Measurements from ENCODE around the gene LAPTM4A. TPM values are rescaled to one million over a fixed set of nuclear protein-coding genes. Genes with fewer than 3 reads are reported as not detected.
A peak's percentile ranks its signal among the peaks of the same experiment; 100 is the strongest.
"Not testable (repeated sequence)": the region's sequence is repeated elsewhere in the genome, so short reads cannot be mapped to it uniquely, and the experiment has no call there.

LAPTM4A gene
- total and polyA plus RNA-seq, 2 of the 4 experiments (the other 2 are of a cell fraction): 97.7 to 401 TPM

- ATAC-seq (ENCODE audit: low read depth); CTCF ChIA-PET; H3K4me3 ChIP-seq (ENCODE audit: insufficient read depth, low read depth, low read length); H3K27me3 ChIP-seq (ENCODE audit: control insufficient read depth, insufficient read depth, low read length); H3K14ac ChIP-seq (replicated peaks; ENCODE audit: low read depth, low read length); H3K9me3 ChIP-seq (ENCODE audit: control insufficient read depth, insufficient read depth, low read length); H3K9ac ChIP-seq (ENCODE audit: low read depth, low read length); H4K91ac ChIP-seq (ENCODE audit: insufficient read depth, low read depth, low read length); H3K9me1 ChIP-seq (ENCODE audit: insufficient read depth, low read length); in situ Hi-C loops (cut with MboI; ENCODE audit: low sequenced_read_pairs); H4K8ac ChIP-seq (ENCODE audit: low read depth in 2 of 2, low read length in 2 of 2); H3K18ac ChIP-seq (ENCODE audit: low read depth, low read length); POLR2A ChIA-PET (ENCODE audit: unreplicated experiment); H3K27ac ChIP-seq (ENCODE audit: insufficient read depth, low read length); H4K20me1 ChIP-seq (ENCODE audit: insufficient read depth, low read length); H3K36me3 ChIP-seq (ENCODE audit: control insufficient read depth, insufficient read depth, low read length); H2AK9ac ChIP-seq (replicated peaks; ENCODE audit: low read depth, low read length, poor library complexity); H3K56ac ChIP-seq (ENCODE audit: extremely low read depth, insufficient read depth, low read length); H3K79me1 ChIP-seq (ENCODE audit: low read depth in 1 of 2, low read length in 2 of 2); intact Hi-C loops (cut with micrococcal nuclease); H3K23ac ChIP-seq (ENCODE audit: low read depth, low read length); BruUV-seq (replicated peaks); H2AFZ ChIP-seq (replicated peaks; ENCODE audit: low read length, poor library complexity); dilution Hi-C loops (cut with HindIII; ENCODE audit: low sequenced_read_pairs, unreplicated experiment); H3K4me1 ChIP-seq (ENCODE audit: control insufficient read depth, insufficient read depth, low read length); H3K4me2 ChIP-seq (ENCODE audit: low read depth, low read length); H3K4ac ChIP-seq (ENCODE audit: low read depth, low read length); H4K5ac ChIP-seq (ENCODE audit: low read depth, low read length): not testable (repeated sequence)
- H2BK120ac ChIP-seq (ENCODE audit: low read depth, low read length): peak overlapping the region; percentile 39; the same call in 1 of the 2 replicates
- peak overlapping the region; percentile 44; the same call in 1 of the 2 replicates for H2AK5ac ChIP-seq (ENCODE audit: low read depth, low read length)
- 29% methylated on average over 1 of the region's 4 CpGs; no CpG with 5 or more reads in 1 of the 2 experiments for WGBS, 2 experiments (ENCODE audit: extremely low coverage in 2 of 2, insufficient read length in 1 of 2)
- H2BK5ac ChIP-seq (ENCODE audit: low read depth, low read length, poor library complexity, severe bottlenecking): peak overlapping the region; percentile 42
- DNase-seq: peak; percentile 67
- H2BK20ac ChIP-seq (ENCODE audit: low read depth, low read length): peak overlapping the region; percentile 60; the same call in 1 of the 2 replicates
- peak overlapping the region; percentile 17; the same call in 1 of the 3 replicates for H2BK15ac ChIP-seq (ENCODE audit: low read depth, low read length)
- TF ChIP-seq CEBPB (IDR thresholded peaks at IDR 0.05; ENCODE audit: low read depth, low read length): peak; percentile 45; the same call in 1 of the 2 replicates
Observed at GRCh38 chr2:20085909-20086308, 34.5 kb upstream of the LAPTM4A start.

GRCh38 chr2:20082812-20083211 is 31.4 kb upstream of the LAPTM4A start:
- H3K36me3 ChIP-seq (ENCODE audit: control insufficient read depth, insufficient read depth, low read length); H4K91ac ChIP-seq (ENCODE audit: insufficient read depth, low read depth, low read length); H3K79me1 ChIP-seq (ENCODE audit: low read depth in 1 of 2, low read length in 2 of 2); H3K4me2 ChIP-seq (ENCODE audit: low read depth, low read length); H3K9me3 ChIP-seq (ENCODE audit: control insufficient read depth, insufficient read depth, low read length); H2BK15ac ChIP-seq (ENCODE audit: low read depth, low read length); POLR2A ChIA-PET (ENCODE audit: unreplicated experiment); BruUV-seq (replicated peaks); H3K14ac ChIP-seq (replicated peaks; ENCODE audit: low read depth, low read length); intact Hi-C loops (cut with micrococcal nuclease); H4K20me1 ChIP-seq (ENCODE audit: insufficient read depth, low read length); H2BK120ac ChIP-seq (ENCODE audit: low read depth, low read length); H3K4ac ChIP-seq (ENCODE audit: low read depth, low read length); in situ Hi-C loops (cut with MboI; ENCODE audit: low sequenced_read_pairs); H3K9me1 ChIP-seq (ENCODE audit: insufficient read depth, low read length); H2AFZ ChIP-seq (replicated peaks; ENCODE audit: low read length, poor library complexity); H3K9ac ChIP-seq (ENCODE audit: low read depth, low read length); H4K5ac ChIP-seq (ENCODE audit: low read depth, low read length); H3K4me1 ChIP-seq (ENCODE audit: control insufficient read depth, insufficient read depth, low read length); H2BK20ac ChIP-seq (ENCODE audit: low read depth, low read length); H2AK9ac ChIP-seq (replicated peaks; ENCODE audit: low read depth, low read length, poor library complexity); dilution Hi-C loops (cut with HindIII; ENCODE audit: low sequenced_read_pairs, unreplicated experiment); H3K56ac ChIP-seq (ENCODE audit: extremely low read depth, insufficient read depth, low read length); H2BK5ac ChIP-seq (ENCODE audit: low read depth, low read length, poor library complexity, severe bottlenecking); ATAC-seq (ENCODE audit: low read depth); DNase-seq; H4K8ac ChIP-seq (ENCODE audit: low read depth in 2 of 2, low read length in 2 of 2); H3K27ac ChIP-seq (ENCODE audit: insufficient read depth, low read length); H3K4me3 ChIP-seq (ENCODE audit: insufficient read depth, low read depth, low read length); H3K23ac ChIP-seq (ENCODE audit: low read depth, low read length); H2AK5ac ChIP-seq (ENCODE audit: low read depth, low read length); H3K27me3 ChIP-seq (ENCODE audit: control insufficient read depth, insufficient read depth, low read length); H3K18ac ChIP-seq (ENCODE audit: low read depth, low read length): not testable (repeated sequence)
- CTCF ChIA-PET: interaction anchor here (1.3 kb wide), 1 partner anchor 67 kb away, joined by 6 read pairs; no protein-coding TSS in a partner anchor
- 96% methylated on average over 7 of the region's 8 CpGs; no CpG with 5 or more reads in 1 of the 2 experiments for WGBS, 2 experiments (ENCODE audit: extremely low coverage in 2 of 2, insufficient read length in 1 of 2)
